GM10847 (cell line): ENCODE data around the gene CAT.

Experiments
- POLR2A ChIP-seq: IDR thresholded peaks from 2 replicates; pipeline ENCODE4 v1.6.1; 2011; ENCODE audit not compliant: insufficient read length; ENCODE audit errors: extremely low read depth

The CAT gene

DNA sequence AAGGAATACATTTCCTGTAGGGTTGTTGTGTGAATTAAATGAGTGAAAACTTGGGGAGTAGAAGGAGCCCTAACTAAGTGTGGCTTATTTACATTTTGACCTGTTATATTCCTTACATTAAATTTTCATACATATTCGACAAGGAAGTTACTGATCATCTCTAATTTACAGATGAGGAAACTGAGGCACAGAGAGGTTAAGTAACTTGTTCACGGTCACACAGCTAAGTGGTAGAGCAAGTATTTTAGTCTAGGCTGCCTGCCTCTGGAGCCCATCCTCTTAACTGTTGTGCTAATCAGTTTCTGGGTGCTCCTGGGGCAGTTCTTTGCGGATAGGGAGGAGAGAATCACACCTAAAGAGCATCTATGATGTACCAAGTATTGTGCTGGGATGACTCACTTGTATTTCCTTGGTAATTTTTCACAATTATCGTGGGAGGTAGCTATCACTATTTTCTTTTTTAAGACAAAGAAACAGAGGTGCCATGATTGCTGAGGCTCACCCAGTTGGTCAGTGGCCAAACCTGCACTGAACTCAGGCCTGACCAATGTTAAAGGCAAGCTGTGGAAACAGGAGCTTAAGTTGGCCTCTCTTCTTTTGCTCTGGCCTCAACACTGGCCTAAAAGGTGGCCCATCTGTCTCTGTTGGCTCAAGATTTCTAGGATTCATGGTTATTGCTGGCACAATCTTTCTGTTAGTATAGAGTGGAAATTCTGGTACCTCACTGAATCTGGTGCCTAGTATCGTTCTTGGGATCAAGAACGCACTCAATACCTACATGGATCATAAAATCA is 77.7 kb downstream of the CAT start:
- no peak for TF ChIP-seq POLR2A

DNA sequence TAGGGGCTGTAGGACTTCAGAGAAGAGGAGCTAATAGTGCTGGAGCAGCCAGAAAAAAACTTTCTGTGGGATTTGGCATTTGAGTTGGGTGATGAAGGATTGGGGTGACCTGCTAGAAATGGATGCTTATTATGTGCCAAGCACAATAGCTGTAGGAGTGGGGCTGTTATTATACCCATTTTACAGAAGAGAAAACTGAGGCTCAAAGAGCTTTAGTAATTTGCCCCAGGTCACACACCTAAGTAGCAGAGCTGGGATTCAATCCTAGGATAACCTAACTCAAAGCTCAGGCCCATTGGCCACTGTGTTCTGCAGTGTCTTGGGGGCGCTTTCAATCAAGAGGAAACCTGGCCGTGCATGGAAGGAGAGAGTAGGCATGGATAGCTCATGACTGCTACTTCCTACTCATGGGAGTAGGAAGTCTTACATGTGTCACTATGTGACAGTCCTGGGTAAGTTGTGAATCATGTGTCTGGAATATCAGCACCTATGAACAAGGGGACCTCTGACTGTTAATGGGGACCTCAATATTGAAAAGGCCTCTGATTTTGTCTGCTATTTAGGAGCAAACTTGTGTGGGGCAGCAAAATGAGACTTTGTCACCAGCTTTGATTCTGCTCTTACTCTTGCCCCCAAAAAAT is 81.0 kb downstream of the CAT start:
- no peak for TF ChIP-seq POLR2A

DNA sequence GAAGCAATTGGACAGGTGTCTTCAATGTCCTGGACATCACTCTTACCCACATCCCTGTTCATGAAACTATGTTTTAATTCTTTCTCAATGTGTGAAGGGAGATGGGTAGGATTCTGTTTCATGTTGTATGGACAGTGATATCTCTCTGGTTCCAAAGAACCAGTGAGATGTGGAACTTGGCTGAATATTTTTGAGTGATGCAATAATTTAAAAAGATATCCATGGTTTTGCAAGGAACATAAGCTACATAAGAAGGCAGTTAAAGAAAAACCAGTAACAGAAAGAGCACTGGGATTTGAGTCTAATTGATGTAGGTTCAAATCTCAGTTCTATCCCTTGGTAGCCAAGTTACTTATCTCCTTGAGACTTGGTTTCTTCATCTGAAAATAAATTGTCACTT is 82.5 kb downstream of the CAT start:
- no peak for TF ChIP-seq POLR2A
